ENCODE results near the gene WDR86. TPM values are rescaled to one million over a fixed set of nuclear protein-coding genes. Genes with fewer than 3 reads are reported as not detected.

WDR86 gene
- total and polyA plus RNA-seq, 5 experiments from 2014 or later, result 0.47 to 1.2 (median 0.81) TPM

GRCh38 chr7:151430391-151431205, 20.8 kb upstream of the WDR86 start:
- Mint-ChIP-seq H3K36me3 (no peaks in the 10 kb centered on the region), H3K27ac (peak overlapping the region; percentile 43 to 97 (median 89)), H3K4me3 (peak overlapping the region in 6 of 10 donors; percentile 7 to 88 (median 72)), H3K27me3 (no peaks in the 10 kb centered on the region), H3K9me3 (no peaks in the 10 kb centered on the region), H3K4me1 (peaks cover 29 to 74% (median 60%) of the 10 kb centered on the region in 4 donors)
- ATAC-seq (peak in 1 of 2 donors; percentile 7), DNase-seq (peak in 1 of 10 donors; percentile 29)
- POLR2A ChIA-PET, result interaction anchor here (0.6 to 6.1 kb wide), 11 partner anchors 10 to 446 kb away, joined by 3 to 54 read pairs (median 4); partner anchors contain the start of genes CRYGN, PRKAG2 and WDR86

GRCh38 chr7:151429560-151430331, 19.9 kb upstream of the WDR86 start:
- peak; percentile 80 to 81 for ATAC-seq
- POLR2A ChIA-PET, result interaction anchor here (0.9 to 6.1 kb wide), 10 partner anchors 9 to 447 kb away, joined by 3 to 54 read pairs (median 4); partner anchors contain the start of genes CRYGN, PRKAG2 and WDR86
- H3K36me3 Mint-ChIP-seq, result no peaks in the 10 kb centered on the region
- peak in 9 of 10 donors; percentile 31 to 87 (median 75) for DNase-seq
- peaks cover 29 to 69% (median 60%) of the 10 kb centered on the region in 4 donors for H3K4me1 Mint-ChIP-seq
- peak overlapping the region; percentile 64 to 97 (median 91) for H3K27ac Mint-ChIP-seq
- H3K4me3 Mint-ChIP-seq, result peak overlapping the region; percentile 27 to 88 (median 75)
- no peaks in the 10 kb centered on the region for H3K9me3 Mint-ChIP-seq
- H3K27me3 Mint-ChIP-seq, result no peaks in the 10 kb centered on the region

DNA sequence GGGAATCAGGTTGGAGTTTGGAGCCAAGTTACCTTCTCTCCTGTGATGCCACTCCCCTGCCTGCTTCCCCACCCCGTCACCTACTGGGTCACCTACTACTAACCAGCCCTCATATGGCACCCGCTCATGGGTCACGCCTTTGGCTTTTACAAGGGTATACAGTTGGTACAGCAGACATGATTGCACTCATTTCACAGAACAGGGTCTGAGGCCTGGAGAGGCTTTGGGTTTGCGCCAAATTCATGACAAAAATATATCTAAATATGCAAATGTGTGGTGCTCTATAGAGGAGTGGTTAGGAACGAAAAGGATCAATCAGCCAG, 19.4 kb upstream of the WDR86 start:
- Mint-ChIP-seq H3K36me3 (no peaks in the 10 kb centered on the region), H3K4me3 (peak overlapping the region; percentile 27 to 88 (median 75)), H3K27ac (peak overlapping the region; percentile 64 to 97 (median 91)), H3K4me1 (peaks cover 29 to 70% (median 60%) of the 10 kb centered on the region in 4 donors), H3K9me3 (no peaks in the 10 kb centered on the region), H3K27me3 (no peaks in the 10 kb centered on the region)
- DNase-seq (no peak), ATAC-seq (no peak)
- POLR2A ChIA-PET, result interaction anchor here (1.2 to 6.1 kb wide), 6 partner anchors 9 to 90 kb away, joined by 3 to 54 read pairs (median 6); partner anchors contain the start of genes CRYGN and WDR86

DNA sequence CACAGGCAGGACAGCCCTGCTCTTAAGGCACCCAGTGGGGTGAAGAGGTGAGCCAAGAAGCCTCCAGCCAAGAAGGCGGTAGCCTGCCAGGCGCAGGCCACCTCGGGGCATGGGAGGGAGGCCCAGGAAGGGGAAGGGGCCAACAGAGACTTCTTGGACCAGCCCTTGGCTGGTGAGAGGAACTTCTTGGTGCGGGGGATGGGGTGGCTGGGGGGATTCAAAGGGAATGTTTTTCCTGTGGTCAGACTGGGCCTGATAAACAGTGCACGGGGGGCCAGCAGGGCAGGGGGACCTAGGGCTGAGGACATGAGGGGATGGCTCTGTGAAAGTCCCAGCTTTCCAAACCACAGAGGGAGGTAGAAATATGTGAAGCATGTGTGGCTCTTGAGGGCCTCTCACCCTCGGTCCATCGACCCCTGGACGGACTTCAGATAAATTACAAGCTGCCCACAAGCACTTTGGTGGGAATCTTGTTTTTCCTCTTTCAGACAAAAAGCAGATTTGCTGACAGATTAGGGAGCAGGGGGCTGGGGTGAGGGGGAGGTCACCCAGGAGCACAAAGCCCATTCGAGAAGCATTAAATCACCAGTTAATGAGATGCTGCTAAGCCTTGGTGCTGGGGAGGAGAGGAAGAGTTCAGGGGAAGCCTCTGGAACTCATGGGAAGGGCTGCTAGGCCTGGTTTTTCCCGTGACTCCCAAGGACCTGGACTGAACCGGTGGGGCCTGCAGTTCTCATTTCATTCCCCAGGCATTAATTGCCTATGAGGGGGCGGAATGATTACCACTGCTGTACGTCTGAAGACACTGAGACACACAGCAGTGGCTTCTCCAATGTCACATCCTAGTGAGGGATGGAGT, 18.8 kb upstream of the WDR86 start:
- DNase-seq (no peak), ATAC-seq (peak in 1 of 2 donors; percentile 20)
- no peaks in the 10 kb centered on the region for H3K9me3 Mint-ChIP-seq
- peaks cover 31 to 70% (median 59%) of the 10 kb centered on the region in 4 donors for H3K4me1 Mint-ChIP-seq
- H3K36me3 Mint-ChIP-seq, result no peaks in the 10 kb centered on the region
- H3K27me3 Mint-ChIP-seq, result no peaks in the 10 kb centered on the region
- peak overlapping the region in 9 of 10 donors; percentile 40 to 88 (median 70) for H3K4me3 Mint-ChIP-seq
- POLR2A ChIA-PET, result interaction anchor here (0.7 to 6.1 kb wide), 6 partner anchors 8 to 77 kb away, joined by 3 to 54 read pairs (median 6); partner anchors contain the start of genes CRYGN and WDR86
- peak overlapping the region; percentile 72 to 97 (median 92) for H3K27ac Mint-ChIP-seq

GRCh38 chr7:151427705-151428377, 18.0 kb upstream of the WDR86 start:
- Mint-ChIP-seq H3K4me1 (peaks cover 27 to 63% (median 52%) of the 10 kb centered on the region in 4 donors), H3K4me3 (peak overlapping the region in 9 of 10 donors; percentile 40 to 88 (median 69)), H3K36me3 (no peaks in the 10 kb centered on the region), H3K27me3 (no peaks in the 10 kb centered on the region), H3K27ac (peak overlapping the region; percentile 52 to 95 (median 89)), H3K9me3 (no peaks in the 10 kb centered on the region)
- DNase-seq (peak in 1 of 10 donors; percentile 29), ATAC-seq (peak in 1 of 2 donors; percentile 18)
- POLR2A ChIA-PET, result interaction anchor here (0.7 to 6.1 kb wide), 3 partner anchors 13 to 76 kb away, joined by 5 to 54 read pairs (median 7); partner anchors contain the start of gene CRYGN

DNA sequence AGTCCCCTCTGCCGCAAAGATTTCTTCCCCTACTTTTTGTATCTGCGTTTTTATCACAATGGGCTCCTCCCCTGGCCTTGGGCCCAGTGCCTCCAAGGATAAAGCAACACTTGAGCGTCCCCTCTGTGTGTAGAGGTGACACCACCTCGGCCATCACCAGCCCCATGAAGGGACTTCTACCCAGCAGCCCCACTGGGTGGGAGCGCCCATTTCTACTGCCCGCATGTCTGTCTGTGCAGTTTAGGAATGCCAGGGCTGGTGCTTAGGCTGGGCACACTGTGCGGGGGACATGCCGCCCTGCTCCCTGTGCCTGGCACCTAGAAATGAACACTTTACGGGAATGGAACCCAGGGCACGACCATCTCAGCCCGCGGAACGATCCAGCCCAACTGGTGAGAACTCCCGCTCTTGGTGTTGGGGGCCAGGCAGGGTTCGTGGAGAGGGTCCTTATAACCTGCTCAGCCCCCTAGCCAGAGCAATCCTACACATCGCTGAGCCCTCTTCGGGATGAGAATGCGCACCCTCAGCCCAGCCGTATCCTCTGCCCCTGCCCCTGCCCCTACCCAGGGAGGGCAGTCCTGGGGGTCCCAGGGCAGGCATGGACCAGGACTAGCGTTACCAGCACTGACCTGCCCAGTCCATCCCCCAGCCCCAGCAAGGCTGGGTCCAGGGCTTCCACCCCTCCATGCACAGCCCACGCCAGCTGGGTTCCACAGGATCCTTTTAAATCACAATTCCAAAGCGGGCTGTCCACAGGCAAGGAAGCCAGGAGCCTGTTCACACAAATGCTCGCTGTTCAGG, 17.3 kb upstream of the WDR86 start:
- Mint-ChIP-seq H3K4me1 (peaks cover 25 to 57% (median 46%) of the 10 kb centered on the region in 4 donors), H3K27ac (peak overlapping the region in 4 of 10 donors; percentile 29 to 95 (median 80)), H3K4me3 (peak overlapping the region in 3 of 10 donors; percentile 18 to 88 (median 69)), H3K27me3 (no peaks in the 10 kb centered on the region), H3K36me3 (peaks cover 0 to under 1% (median 0%) of the 10 kb centered on the region in 3 donors), H3K9me3 (peaks cover 0 to 2% (median 0%) of the 10 kb centered on the region in 9 donors)
- DNase-seq, result no peak
- no peak for ATAC-seq
- POLR2A ChIA-PET, result no interaction called here

- Mint-ChIP-seq H3K4me1 (peaks cover 25 to 53% (median 42%) of the 10 kb centered on the region in 4 donors), H3K9me3 (peaks cover 0 to 5% (median 0%) of the 10 kb centered on the region in 9 donors), H3K27me3 (no peaks in the 10 kb centered on the region), H3K27ac (peak overlapping the region in 1 of 10 donors; percentile 66), H3K36me3 (peaks cover 0 to 4% (median 0%) of the 10 kb centered on the region in 3 donors), H3K4me3 (peak overlapping the region in 1 of 10 donors; percentile 18)
- ATAC-seq (no peak), DNase-seq (no peak)
- POLR2A ChIA-PET, result no interaction called here
Measured at GRCh38 chr7:151426441-151426903, 16.6 kb upstream of the WDR86 start.

- POLR2A ChIA-PET, result no interaction called here
- H3K27me3 Mint-ChIP-seq, result no peaks in the 10 kb centered on the region
- no peak overlapping the region for H3K27ac Mint-ChIP-seq
- no peak for DNase-seq
- H3K4me1 Mint-ChIP-seq, result peaks cover 24 to 47% (median 36%) of the 10 kb centered on the region in 4 donors
- H3K4me3 Mint-ChIP-seq, result no peak overlapping the region
- peaks cover 0 to 5% (median 0%) of the 10 kb centered on the region in 9 donors for H3K9me3 Mint-ChIP-seq
- H3K36me3 Mint-ChIP-seq, result peaks cover 0 to 4% (median 0%) of the 10 kb centered on the region in 3 donors
- no peak for ATAC-seq
Measured at GRCh38 chr7:151425670-151426440, 16.0 kb upstream of the WDR86 start.

GRCh38 chr7:151424799-151425198, 15.0 kb upstream of the WDR86 start:
- ATAC-seq (no peak), DNase-seq (no peak)
- Mint-ChIP-seq H3K4me3 (no peak overlapping the region), H3K27ac (peak overlapping the region in 2 of 10 donors; percentile 9 to 68), H3K36me3 (peaks cover 0 to 7% (median 7%) of the 10 kb centered on the region in 3 donors), H3K9me3 (peaks cover 0 to 8% (median 0%) of the 10 kb centered on the region in 9 donors), H3K27me3 (no peaks in the 10 kb centered on the region), H3K4me1 (peaks cover 17 to 38% (median 26%) of the 10 kb centered on the region in 4 donors)
- POLR2A ChIA-PET, result no interaction called here

- Mint-ChIP-seq H3K27ac (peak overlapping the region in 1 of 10 donors; percentile 31), H3K27me3 (no peaks in the 10 kb centered on the region), H3K9me3 (peaks cover 0 to 8% (median 0%) of the 10 kb centered on the region in 9 donors), H3K36me3 (peaks cover 0 to 7% (median 7%) of the 10 kb centered on the region in 3 donors), H3K4me1 (peaks cover 13 to 30% (median 19%) of the 10 kb centered on the region in 4 donors), H3K4me3 (no peak overlapping the region)
- POLR2A ChIA-PET, result interaction anchor here (0.6 kb wide), 1 partner anchor 34 kb away, joined by 3 read pairs; no protein-coding TSS in a partner anchor
- DNase-seq, result no peak
- no peak for ATAC-seq
Measured at GRCh38 chr7:151423936-151424335, 14.1 kb upstream of the WDR86 start.

Data from naive thymus-derived CD8-positive, alpha-beta T cell (primary cell).